GM10847 (cell line): ENCODE results near the gene COA3.

Source experiments
- POLR2A ChIP-seq: IDR thresholded peaks from 2 replicates; pipeline ENCODE4 v1.6.1; 2011; ENCODE audit not compliant: insufficient read length; ENCODE audit errors: extremely low read depth

COA3 gene

DNA sequence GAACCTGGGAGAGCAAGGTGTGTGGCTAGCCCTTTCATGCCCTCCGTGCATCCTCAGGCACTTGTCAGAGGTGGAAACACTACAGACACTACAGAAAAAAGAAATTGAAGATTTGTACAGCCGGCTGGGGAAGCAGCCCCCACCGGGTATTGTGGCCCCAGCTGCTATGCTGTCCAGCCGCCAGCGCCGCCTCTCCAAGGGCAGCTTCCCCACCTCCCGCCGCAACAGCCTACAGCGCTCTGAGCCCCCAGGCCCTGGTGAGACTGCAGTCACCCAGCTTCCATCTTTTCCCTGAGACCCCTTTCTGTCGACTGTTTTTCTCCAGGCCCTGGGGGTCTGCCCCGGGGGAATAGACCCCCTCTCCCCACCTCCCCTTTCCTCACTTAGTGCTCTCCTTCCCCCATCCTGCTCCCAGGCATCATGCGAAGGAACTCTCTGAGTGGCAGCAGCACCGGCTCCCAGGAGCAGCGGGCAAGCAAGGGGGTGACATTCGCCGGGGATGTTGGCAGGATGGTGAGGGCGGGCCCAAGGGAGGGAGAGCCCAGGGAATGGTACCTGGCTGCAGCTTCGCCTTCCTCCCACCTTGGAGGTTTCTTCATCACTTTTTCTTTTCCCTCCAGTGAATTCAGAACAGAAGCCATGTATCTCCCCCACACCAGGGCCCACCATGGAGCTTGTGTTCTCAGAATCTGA, 2.3 kb downstream of the COA3 start:
- no peak for TF ChIP-seq POLR2A

DNA sequence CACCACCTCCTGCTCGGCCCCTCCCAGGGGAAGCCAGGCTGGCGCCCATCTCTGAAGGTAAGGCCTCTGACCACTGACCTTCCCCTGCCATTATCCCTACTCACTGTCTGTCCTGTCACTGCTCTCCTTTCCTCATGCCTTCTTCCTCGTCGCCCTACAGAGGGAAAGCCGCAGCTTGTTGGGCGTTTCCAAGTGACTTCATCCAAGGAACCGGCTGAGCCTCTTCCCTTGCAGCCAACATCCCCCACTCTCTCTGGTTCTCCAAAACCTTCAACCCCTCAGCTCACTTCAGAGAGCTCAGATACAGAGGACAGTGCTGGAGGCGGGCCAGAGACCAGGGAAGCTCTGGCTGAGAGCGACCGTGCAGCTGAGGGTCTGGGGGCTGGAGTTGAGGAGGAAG, 3.0 kb downstream of the COA3 start:
- TF ChIP-seq POLR2A: no peak

DNA sequence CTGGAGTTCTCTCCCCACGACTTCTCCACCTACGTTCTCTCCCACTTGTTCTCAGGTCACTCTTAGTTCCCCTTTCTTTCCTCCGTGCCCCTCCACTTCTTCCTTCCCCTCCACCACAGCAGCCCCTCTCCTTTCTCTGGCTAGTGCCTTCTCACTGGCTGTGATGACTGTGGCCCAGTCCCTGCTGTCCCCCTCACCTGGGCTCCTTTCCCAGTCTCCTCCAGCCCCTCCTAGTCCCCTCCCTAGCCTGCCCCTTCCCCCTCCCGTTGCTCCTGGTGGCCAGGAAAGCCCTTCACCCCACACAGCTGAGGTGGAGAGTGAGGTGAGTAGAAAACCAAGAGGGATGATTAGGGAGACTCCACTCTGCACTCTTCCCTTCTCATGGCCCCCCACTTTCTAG, 3.4 kb downstream of the COA3 start:
- TF ChIP-seq POLR2A: no peak

- no peak for TF ChIP-seq POLR2A
These were observed 6.0 kb downstream of the COA3 start for GRCh38 chr17:42792545-42792944.

GRCh38 chr17:42791948-42792347, 6.6 kb downstream of the COA3 start:
- no peak for TF ChIP-seq POLR2A

GRCh38 chr17:42787266-42787665, 11.2 kb downstream of the COA3 start:
- TF ChIP-seq POLR2A: no peak

DNA sequence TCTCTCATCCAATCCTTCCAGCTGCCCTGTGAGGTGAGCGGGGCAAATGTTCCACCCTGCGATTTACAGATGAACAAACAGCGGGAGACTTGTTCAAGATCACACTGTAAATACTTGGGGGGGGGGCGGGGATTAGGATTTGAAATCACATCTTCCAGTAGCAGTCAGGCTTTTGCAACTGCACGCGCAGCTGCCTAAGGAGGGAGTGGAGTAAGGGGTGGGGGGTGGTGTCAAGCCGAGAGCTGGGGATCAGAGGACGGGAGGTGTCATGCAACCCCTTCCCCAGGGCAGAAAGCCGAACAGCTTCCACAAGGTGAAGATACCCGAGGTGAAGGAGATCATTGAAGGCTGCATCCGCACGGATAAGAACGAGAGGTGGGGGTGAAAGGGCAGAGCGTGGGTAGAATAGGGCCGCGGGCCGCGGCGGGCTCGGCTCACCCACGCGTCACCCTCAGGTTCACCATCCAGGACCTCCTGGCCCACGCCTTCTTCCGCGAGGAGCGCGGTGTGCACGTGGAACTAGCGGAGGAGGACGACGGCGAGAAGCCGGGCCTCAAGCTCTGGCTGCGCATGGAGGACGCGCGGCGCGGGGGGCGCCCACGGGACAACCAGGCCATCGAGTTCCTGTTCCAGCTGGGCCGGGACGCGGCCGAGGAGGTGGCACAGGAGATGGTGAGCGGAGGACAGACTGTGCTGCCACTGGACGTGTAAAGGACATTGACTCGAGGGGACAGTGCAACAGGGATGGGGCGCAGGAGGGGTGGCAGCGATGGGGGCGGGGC, 13.5 kb downstream of the COA3 start:
- TF ChIP-seq POLR2A: no peak

- TF ChIP-seq POLR2A: no peak
These were observed 14.1 kb downstream of the COA3 start for GRCh38 chr17:42784409-42784808.

- TF ChIP-seq POLR2A: no peak
These were observed 14.7 kb downstream of the COA3 start for GRCh38 chr17:42783791-42784138.

- TF ChIP-seq POLR2A: no peak
These were observed 15.3 kb downstream of the COA3 start for GRCh38 chr17:42783062-42783790.

GRCh38 chr17:42782166-42783061, 16.1 kb downstream of the COA3 start:
- TF ChIP-seq POLR2A: no peak

- TF ChIP-seq POLR2A: no peak
These were observed 16.8 kb downstream of the COA3 start for GRCh38 chr17:42781639-42782165.

DNA sequence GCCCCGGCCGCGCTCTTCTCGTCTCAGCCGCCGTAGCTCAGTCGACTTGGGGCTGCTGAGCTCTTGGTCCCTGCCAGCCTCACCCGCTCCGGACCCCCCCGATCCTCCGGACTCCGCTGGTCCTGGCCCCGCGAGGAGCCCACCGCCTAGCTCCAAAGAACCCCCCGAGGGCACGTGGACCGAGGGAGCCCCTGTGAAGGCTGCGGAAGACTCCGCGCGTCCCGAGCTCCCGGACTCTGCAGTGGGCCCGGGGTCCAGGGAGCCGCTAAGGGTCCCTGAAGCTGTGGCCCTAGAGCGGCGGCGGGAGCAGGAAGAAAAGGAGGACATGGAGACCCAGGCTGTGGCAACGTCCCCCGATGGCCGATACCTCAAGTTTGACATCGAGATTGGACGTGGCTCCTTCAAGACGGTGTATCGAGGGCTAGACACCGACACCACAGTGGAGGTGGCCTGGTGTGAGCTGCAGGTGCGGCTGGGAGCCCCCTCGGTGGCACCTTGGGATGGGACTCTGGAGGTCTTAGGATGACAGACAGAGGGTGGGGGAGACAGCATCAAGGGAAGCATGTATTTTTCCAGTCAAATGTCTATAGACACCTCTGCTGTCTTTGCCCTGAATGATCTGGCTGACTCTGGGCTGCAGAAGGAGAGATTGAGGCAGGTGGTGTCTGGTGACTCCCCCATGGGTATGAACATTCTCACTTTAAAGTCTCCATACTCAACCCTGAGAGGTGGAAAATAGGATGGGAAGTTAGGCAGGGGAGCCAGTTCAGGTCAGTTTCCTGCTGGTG, 17.5 kb downstream of the COA3 start:
- TF ChIP-seq POLR2A: no peak
